Measurements from ENCODE around the gene GLOD4. TPM values are rescaled to one million over a fixed set of nuclear protein-coding genes. Genes with fewer than 3 reads are reported as not detected.

GLOD4 gene
- total RNA-seq, 6 experiments from 2014 or later = 34.6 to 66.4 (median 39.9) TPM

- WGBS (ENCODE audit: insufficient coverage, low coverage, low lambda C conversion rate, missing lambda C conversion rate) = 80% methylated on average over 8 of the region's 11 CpGs
- H3K27ac ChIP-seq = no peak overlapping the region
- intact Hi-C loops (cut with DNase I) = no loop called here
- no peaks in the 10 kb centered on the region for H3K9me3 ChIP-seq
- DNase-seq (no peak), ATAC-seq (no peak)
- H3K27me3 ChIP-seq = no peaks in the 10 kb centered on the region
- H3K4me3 ChIP-seq = no peak overlapping the region
- peaks cover 0 to 49% (median 11%) of the 10 kb centered on the region in 4 donors for H3K36me3 ChIP-seq
- peaks cover 0 to 10% (median 5%) of the 10 kb centered on the region in 4 donors for H3K4me1 ChIP-seq
- TF ChIP-seq POLR2A (IDR thresholded peaks at IDR 0.05) (no peak), CTCF (IDR thresholded peaks at IDR 0.05) (no peak)
Observed at GRCh38 chr17:778096-778495, 4.0 kb downstream of the GLOD4 start.

GRCh38 chr17:774313-774584 lies 7.8 kb downstream of the GLOD4 start:
- ATAC-seq (no peak), DNase-seq (no peak)
- no peaks in the 10 kb centered on the region for H3K27me3 ChIP-seq
- H3K4me1 ChIP-seq = no peaks in the 10 kb centered on the region
- WGBS (ENCODE audit: insufficient coverage, low coverage, low lambda C conversion rate, missing lambda C conversion rate) = 100% methylated on average over 1 of the region's 5 CpGs
- H3K36me3 ChIP-seq = peaks cover 6 to 78% (median 29%) of the 10 kb centered on the region in 4 donors
- intact Hi-C loops (cut with DNase I) = no loop called here
- TF ChIP-seq POLR2A (IDR thresholded peaks at IDR 0.05) (no peak), CTCF (IDR thresholded peaks at IDR 0.05) (no peak)
- no peaks in the 10 kb centered on the region for H3K9me3 ChIP-seq
- no peak overlapping the region for H3K27ac ChIP-seq
- H3K4me3 ChIP-seq = no peak overlapping the region

- TF ChIP-seq POLR2A (IDR thresholded peaks at IDR 0.05) (no peak), CTCF (IDR thresholded peaks at IDR 0.05) (no peak)
- ATAC-seq = no peak
- intact Hi-C loops (cut with DNase I) = no loop called here
- Histone ChIP-seq H3K4me1 (no peaks in the 10 kb centered on the region), H3K9me3 (no peaks in the 10 kb centered on the region), H3K4me3 (no peak overlapping the region), H3K27me3 (no peaks in the 10 kb centered on the region), H3K36me3 (peaks cover 6 to 78% (median 29%) of the 10 kb centered on the region in 4 donors), H3K27ac (no peak overlapping the region)
- WGBS (ENCODE audit: insufficient coverage, low coverage, low lambda C conversion rate, missing lambda C conversion rate) = 67% methylated on average over 9 of the region's 14 CpGs
- DNase-seq = no peak
Observed at GRCh38 chr17:773467-774312, 8.4 kb downstream of the GLOD4 start.

GRCh38 chr17:773016-773415 lies 9.1 kb downstream of the GLOD4 start:
- no peaks in the 10 kb centered on the region for H3K27me3 ChIP-seq
- no peak overlapping the region for H3K27ac ChIP-seq
- no peak for TF ChIP-seq POLR2A (IDR thresholded peaks at IDR 0.05)
- no peak for TF ChIP-seq CTCF (IDR thresholded peaks at IDR 0.05)
- peaks cover 2 to 72% (median 29%) of the 10 kb centered on the region in 4 donors for H3K36me3 ChIP-seq
- ATAC-seq = no peak
- no peak overlapping the region for H3K4me3 ChIP-seq
- H3K9me3 ChIP-seq = no peaks in the 10 kb centered on the region
- H3K4me1 ChIP-seq = no peaks in the 10 kb centered on the region
- WGBS (ENCODE audit: insufficient coverage, low coverage, low lambda C conversion rate, missing lambda C conversion rate) = 79% methylated on average over 5 of the region's 5 CpGs
- intact Hi-C loops (cut with DNase I) = no loop called here
- no peak for DNase-seq
